GM19324 (cell line): ENCODE results near the gene ATXN10.

Source experiments
- ATAC-seq: cut with Tn5 transposase; IDR thresholded peaks from one replicate; pipeline ENCODE4 v1.9.1; 2021; ENCODE audit warnings: mild to moderate bottlenecking, moderate library complexity; ENCODE audit not compliant: unreplicated experiment, low FRiP score

ATXN10 gene

DNA sequence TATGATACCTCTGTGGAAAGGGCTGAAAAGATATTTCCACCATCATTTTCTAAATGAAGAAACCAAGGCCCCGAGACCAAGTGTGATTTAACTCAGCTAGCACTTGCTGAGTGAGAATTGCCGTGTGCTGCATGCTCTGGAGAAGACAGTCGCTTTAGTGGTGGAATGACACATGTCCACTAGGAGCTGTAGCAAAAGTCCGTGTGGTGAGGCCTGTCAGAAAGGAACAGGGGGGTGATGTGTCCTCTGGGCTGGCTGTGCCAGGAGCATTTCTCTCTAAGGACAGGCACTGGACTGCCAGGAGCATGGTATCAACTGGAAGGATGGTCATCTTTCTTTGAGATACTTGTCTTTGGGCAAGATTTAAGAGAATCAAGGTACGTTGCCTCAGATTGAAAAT is 72.8 kb downstream of the ATXN10 start:
- no peak for ATAC-seq

DNA sequence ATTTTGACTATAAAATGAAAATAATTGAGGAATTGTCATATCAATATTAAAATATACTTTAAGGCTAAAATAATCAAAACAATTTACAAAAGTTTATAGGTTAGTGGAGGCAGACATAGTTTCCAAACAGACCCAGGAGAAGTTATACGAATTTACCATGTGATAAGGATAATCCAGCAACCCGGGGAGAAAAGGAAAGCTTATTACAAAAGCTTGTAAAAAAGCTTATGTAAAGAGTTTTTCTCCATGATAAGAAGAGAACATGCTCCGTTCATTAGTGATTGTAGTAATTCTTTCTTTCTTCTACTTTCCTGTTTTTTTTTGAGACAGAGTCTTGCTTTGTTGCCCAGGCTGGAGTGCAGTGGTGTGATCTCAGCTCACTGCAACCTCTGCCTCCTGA is 79.0 kb downstream of the ATXN10 start:
- ATAC-seq, result no peak

DNA sequence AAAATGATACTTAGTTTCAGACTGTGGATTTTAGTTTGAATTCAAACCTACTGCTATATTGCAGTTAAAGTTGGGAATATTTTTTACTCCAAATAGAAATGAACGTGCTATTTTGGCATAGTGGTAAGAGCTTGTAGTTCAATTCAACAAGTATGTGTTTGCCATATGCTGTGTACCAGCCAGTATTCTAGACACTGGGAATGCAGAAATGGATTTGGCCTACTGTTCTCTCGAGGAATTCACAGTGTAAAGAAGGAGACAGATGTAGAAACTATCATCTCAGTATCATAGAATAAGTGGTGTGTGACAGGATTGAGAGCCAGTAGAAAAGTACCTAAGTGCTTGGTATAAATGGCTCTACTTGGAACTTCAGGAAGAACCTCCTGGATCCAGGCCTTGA is 80.4 kb downstream of the ATXN10 start:
- no peak for ATAC-seq

DNA sequence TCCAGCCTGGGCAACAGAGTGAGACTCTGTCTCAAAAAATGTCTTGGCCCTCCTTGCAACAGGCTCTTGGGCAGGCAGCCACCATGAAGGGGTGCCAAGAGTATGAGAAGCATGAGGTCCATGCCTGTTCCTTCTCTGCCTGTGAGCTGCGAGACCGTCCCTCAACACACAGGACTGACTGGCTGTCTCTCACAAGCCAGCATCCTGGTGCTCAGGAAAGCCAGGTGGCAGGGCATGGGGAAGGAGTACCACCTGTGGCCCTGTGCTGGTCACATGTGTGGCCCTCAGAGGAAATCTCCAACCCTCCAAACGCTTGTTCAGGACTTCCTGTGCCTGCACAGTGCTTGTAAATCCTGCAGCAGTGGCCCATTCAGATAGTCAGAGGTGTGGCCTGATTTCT is 83.2 kb downstream of the ATXN10 start:
- ATAC-seq, result no peak

DNA sequence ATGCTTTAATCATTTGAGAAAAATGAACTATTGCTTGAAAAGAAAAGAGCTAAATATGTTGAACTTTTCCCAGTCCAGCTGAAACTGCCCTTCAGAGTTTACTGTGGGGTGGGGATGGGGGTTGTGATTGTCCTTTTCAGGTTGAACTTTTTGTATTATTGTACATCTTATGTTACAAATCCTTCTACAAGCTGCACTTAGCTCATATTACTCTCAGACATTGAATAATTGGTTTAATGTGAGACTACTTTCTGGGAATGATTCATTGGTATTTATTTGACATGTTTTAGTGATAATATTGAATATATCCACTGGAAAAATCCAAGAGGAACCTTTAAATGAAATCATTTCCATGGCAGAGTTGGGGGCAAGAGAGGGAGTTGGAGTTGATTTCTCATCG is 84.9 kb downstream of the ATXN10 start:
- ATAC-seq, result no peak

DNA sequence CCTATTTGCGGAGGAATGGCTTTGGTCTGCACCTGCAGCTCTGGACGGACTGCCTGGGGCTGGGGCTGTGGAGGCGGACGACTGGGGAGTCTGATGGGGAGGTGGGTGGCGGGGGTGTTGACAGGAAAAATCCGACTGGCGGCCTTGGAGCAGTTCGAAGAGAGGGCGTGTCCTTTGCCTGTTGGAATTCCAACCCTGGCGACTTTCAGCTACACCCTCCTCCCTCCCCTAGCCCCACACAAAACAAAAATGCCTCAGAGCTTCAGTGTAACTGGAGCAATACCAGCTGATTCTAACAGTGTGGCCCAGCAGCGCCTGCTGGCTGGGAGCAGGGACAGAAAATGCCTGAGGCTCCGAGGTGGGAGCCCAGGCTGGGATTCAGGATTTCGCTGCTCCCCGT is 85.4 kb downstream of the ATXN10 start:
- ATAC-seq, result no peak

DNA sequence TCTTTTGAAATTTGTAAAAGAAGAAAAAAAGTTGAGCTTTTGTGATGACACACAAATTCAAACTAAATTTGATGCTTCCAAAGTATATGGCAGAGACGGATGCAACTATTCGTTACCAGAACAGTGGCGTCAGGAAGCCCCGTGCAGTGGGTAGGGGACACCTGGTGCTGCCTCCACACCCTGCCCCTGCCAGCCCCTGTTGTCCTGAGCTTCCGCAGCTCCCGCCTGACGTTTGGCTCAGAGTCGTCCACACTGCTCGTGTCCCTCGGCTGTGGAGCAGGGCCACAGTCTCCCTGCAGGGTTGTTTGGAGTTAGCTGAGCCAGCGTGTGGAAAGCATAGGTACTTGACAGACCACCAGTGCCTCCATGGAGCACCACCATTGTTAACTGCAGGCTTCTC is 86.3 kb downstream of the ATXN10 start:
- ATAC-seq, result no peak

DNA sequence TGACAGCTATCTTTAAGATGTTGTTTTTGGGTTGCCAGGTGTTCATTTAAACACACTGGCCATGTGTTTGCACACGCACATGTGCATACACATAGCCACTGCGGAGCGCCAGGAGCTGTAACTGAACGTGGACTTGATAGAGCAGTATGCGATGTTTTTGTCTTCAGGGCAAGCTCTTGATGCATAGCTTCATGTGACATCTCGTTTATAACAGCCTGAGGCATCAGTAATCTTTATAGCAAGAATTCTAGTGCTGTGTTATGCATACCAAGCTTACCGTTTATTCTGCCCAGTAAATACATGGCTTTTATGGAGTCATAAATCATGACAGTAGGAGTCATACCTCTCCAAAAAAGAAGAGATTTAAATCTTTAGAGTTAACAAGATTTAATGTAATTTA is 87.0 kb downstream of the ATXN10 start:
- no peak for ATAC-seq

DNA sequence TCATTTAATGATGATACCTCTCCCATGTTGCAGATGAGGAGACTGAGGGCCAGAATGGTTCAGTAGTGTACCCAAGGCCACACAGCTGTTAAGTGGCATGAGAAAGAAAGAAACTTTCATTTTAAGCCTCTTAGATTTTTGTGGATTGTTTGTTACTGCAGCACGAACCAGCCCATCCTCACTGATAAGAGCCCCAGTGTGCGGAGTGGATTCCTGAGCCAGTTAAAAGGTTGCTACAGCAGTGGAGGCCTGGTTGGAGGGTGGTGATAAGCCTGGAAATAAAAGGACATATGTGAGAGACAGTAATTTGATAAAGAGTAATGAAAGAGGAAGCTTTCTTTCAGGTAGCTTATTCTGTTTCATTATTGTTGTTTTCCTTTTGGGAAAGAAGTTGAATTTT is 89.0 kb downstream of the ATXN10 start:
- ATAC-seq, result no peak

DNA sequence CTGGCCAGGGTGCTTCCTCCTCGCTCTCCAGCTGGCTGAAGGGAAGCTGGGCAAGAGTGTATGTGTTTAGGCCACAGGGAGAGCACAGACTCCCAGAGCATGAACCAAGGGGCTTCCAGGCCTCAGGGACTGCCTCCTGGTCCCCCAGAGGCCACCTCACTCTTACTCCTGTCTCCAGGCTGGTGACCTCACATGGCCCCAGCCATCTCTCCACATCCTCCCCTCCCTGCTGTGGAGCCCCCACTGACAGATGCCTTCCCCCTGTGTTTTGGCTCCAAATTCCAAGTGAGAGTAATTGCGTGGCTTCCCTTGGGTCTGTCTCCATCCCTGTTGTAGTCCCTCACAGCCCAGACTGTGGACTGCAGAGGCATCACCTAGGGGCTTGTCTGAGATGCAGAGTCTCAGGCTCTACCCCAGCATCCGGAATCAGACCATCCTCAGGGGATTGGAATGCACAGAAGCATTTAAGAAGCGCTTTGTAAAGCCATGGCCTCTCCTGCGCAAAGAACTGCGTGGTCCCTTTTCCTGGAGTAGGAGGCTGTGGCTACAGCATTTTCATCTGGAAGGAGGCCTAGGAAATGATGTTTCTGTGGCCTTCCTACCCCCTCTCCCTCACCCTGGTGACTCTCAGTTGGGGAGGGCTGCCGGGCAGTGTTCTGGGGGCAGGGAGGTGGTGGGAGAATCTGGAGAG is 91.1 kb downstream of the ATXN10 start:
- no peak for ATAC-seq

DNA sequence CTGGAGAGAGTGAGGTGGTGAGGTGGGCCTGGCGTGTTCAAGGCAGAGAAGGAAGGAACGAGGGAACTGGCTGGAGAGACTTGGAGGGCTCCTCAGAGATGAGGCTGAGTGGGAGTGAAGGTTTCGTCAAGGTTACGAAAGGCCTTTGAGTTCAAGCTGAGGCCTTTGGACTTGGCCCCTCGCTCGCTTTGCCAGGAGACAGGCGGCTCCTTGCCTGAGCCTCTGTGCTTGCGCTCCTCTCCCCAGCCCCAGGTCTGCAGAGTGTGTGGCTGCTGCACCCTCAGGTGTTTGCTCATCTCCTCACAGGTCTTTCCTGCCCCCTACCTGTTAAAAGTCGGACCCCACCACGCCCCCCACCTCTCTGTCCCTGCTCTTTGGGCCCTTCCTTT is 91.6 kb downstream of the ATXN10 start:
- ATAC-seq, result no peak

DNA sequence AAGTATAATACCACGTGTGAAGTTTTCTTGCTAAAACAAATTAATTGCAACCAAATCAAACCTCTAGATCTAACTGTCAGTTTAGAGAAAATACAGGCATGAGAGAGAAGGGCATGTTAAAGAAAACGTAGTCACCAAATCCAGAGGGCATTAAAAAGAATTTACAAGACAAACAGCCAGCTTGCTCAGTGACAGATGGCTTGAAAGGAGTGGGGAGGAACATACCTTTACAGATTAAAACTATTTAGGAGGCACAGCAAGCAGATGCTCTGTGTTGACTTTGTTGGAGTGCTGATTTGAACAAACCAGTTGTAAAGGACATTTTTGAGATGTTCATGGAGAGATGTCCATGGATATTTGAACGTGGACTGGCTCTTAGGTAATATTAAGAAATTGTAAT is 96.9 kb downstream of the ATXN10 start:
- ATAC-seq, result no peak

DNA sequence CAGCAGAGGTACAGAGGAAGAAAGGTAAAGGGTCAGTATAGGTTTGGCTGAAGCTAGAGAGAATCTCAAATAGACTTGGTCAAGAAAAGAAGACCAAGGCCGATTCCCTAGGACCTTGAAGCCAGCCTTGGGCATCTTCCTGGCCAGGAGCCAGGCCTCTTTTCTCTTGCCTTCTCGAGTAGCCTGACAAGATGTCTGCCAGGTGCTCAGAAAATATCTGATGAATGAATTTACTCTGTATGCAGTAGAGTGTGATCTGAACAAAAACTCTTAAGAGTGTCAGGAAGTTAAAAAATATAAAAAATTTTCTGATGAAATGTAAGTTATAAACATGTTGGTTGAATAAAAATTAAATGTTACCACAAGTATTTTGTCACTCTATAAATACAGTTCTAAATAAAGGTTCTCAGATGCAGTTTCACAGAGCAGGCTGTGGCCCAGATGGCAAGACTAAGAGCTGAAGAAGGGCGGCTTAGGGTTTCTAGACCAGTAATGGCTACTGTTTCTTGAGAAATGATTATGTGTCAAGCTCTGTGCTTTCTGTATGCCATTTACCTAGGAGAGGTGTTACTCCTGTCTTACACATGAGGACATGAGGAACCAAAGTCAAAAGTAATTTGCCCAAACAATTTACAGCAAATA is 98.1 kb downstream of the ATXN10 start:
- ATAC-seq, result no peak

DNA sequence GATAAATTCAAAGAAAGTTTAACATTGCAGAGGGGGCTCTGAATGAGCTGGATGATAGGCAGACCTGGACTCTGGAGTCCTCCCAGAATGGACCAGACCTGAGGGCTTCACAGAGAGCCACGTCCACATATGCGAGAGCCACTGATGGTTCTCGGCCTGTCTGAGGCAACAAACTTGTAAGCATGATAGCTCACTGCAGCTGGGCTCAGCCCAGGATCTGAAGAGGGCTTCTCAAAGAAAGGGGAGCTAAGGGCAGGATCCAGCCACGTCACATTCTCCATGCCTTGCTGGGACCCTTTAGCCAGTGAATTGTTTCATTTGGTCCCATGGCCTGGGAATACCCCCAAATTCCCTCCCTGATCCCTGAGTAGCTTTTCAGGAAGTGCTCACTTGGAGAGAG is 98.9 kb downstream of the ATXN10 start:
- no peak for ATAC-seq

DNA sequence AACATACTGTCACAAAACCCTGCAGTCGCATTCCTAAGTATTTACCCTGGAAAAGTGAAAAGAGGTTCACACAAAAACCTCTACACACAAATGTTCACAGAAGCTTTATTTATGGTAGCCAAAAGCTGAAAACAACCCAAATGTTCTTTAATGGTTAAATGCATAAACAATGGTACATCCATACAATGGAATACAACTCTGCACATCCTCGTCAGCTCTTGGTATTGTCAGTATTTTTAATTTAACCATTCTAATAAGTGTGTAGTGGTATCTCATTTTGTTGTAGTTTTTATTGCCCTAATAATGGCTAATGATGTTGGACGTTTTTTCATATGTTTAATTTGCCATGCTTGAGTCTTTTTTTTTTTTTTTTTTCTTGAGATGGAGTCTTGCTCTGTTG is 99.4 kb downstream of the ATXN10 start:
- ATAC-seq, result no peak

DNA sequence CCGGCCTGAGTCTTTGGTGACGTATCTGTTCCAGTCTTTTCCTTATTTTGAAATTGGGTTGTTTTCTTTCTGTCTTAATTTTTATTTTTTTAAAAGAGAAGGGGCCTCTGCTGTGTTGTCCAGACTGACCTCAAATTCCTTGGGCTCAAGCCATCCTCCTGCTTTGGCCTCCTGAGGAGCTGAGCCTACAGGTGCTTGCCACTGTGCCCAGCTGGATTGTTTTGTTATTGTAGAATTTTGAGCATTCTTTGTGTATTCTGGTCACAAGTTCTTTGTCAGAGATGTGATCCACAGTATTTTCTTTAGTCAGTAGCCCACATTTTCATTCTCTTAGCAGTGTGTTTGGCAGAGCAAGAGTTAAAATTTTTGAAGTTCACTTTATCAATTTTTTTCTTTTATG is 100.1 kb downstream of the ATXN10 start:
- ATAC-seq, result no peak

DNA sequence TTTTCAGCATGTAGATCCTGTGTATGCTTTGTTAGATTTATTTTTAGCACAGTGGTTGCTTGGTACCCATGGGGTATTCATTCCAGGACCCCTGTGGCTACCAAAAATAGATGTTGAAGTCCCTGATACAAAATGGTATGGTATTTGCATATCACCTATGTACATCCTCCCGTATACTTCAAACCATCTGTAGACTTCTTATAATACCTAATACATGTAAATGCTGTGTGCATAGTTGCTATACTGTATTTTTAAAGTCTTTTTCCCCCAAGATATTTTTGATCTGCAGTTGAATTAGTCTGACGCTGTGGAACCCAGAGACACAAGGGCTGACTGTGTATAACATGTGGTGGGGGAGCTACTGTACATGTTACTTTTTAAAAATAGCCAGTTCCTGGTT is 101.1 kb downstream of the ATXN10 start:
- no peak for ATAC-seq

DNA sequence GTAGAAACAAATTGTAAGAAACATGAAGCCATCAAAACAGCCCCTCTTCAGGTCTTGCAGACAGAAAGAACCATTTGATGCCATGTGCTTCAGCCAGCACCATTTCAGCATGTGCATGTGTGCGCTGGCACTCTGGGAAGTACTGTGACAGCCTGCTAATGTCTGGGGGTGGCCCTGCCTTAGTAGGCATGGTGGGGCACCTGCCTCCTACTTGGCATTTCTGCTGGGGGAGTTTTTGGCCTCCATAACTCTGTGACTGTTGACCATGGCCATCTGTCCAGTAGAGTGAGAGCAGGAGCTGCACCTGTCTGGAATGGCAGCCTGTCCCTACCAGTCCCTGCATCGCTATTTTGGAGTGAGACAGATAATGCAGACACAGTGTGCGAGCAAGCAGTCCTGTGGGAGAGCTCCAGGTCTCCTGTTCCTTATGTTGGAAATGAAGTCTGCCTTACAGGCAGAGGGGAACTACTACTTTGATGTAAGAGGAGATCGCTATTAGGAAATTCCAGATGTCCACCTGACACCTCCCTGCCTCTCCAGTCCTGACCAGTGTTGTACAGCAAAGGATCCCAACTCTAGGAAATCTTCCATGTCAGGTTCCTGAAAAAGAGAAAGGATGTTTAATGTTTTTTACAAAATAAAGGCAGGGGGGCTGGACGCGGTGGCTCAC is 102.5 kb downstream of the ATXN10 start:
- no peak for ATAC-seq

DNA sequence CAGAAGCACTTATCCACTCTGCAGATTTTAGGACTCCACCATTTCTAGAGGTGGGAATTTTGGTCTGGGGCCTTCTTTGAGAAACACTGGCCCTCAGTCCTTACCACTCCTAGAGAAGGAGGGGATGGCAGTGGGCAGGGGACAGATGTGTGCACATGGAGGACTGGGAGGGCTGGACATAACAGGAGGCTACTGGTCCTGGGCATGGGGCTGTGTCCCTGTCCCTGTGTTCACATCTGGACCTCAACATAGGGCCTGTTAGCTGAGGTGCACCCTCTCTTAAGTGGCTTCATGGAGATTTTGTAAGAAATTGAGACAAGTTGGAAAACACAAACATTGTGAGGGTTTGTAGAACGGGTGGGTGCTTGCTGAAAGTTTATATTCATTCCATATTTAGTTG is 103.4 kb downstream of the ATXN10 start:
- no peak for ATAC-seq

DNA sequence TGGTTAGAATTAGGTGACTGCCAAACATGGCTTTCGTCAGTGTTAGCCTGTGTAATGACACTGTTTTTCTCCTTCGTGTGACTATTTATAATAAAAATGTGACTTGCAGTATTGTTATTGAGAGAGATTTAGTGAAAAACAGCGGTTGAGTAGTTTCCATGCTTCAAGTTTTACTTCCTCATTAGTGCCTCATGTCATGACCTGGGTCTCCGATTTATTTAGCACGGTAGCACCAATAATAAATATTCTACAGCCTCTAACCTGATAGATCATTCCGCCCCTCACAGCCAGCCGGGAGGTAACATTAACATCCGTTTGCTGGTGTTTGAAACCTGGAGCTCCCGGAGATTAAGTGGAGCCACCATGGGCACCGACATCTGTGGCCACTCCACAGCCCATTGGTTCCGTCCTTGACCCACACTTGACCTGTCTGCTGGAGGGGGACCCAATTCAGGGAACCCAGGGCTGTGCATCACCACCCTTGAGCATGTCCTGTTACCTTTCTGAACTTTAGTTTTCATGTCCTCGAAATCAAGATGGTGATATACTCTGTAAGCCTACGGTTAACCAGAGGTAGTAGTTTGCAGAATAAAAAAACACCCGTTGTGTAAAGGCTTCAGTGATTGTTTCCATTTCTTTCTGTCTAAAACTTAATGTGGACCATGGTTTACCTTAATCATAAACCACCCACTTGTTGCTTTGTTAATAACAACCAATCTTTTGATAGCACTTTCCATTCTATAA is 104.1 kb downstream of the ATXN10 start:
- peak; percentile 67 for ATAC-seq

DNA sequence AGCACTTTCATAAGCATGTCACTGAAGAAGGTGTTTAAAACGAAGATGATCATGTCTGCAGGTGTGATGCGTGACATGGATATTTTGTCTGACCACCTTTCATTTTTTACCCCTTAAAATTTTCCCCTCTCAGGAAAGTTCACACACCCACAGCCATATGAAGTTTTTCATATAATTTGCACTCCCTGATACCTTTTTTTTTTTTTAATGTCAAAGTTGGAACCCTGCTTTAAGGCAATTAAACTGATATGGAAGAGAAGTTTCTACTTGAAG is 104.6 kb downstream of the ATXN10 start:
- ATAC-seq, result no peak
